ENCODE measurements around the gene ASCL4. TPM values are rescaled to one million over a fixed set of nuclear protein-coding genes. Genes with fewer than 3 reads are reported as not detected.
A peak's percentile ranks its signal among the peaks of the same experiment; 100 is the strongest.

The ASCL4 gene
- total and polyA plus RNA-seq, 9 of the 15 experiments (the other 6 are each of a cell fraction or from before 2014, with no cell fraction given), result not detected

DNA sequence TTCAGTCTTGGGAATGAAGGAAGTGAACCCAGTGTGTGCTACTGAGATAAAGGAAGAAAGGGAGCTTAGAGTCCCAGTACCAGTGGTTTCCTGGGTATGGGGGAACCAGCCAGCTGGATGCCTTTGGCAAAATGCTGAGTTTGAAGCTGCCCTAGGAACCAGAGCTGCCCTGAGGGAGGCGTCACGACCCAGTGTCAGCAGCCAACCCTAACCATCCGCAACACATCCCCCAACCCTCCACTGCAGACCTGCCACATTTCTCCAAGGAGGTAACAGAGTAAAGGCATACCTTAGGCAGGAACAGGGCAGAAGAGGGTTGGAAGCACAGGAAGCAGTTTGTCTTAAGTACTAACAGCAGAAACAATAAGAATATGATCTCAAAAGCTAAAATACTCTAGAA lies 42.1 kb upstream of the ASCL4 start (continued):
- TF ChIP-seq ZMIZ1 (IDR thresholded peaks at IDR 0.05; ENCODE audit: low read depth in 2 of 2, low read length in 2 of 2), result no peak

GRCh38 chr12:107734139-107734538 lies 40.4 kb upstream of the ASCL4 start:
- Histone ChIP-seq H3K27ac (ENCODE audit: extremely low read depth, low read depth, low read length) (no peak overlapping the region), H4K20me1 (replicated peaks; ENCODE audit: control insufficient read depth, insufficient read depth, low read length) (no peaks in the 10 kb centered on the region; the same call in 1 of the 2 replicates), H3K36me3 (ENCODE audit: control insufficient read depth, insufficient read depth, low read length) (peaks cover 62% of the 10 kb centered on the region), H3K9me1 (ENCODE audit: control insufficient read depth, insufficient read depth, low read length) (peaks cover 3% of the 10 kb centered on the region), H3K4me3 (no peak overlapping the region), H2AFZ (ENCODE audit: low read depth, low read length) (no peak overlapping the region), H3K9ac (ENCODE audit: insufficient read depth in 1 of 2, low read depth in 2 of 2, low read length in 2 of 2) (no peak overlapping the region), H3K79me2 (ENCODE audit: control insufficient read depth, insufficient read depth, low read length) (no peaks in the 10 kb centered on the region), H3K9me3 (replicated peaks; ENCODE audit: control insufficient read depth, insufficient read depth, low read depth, low read length) (no peaks in the 10 kb centered on the region), H3K4me1 (replicated peaks in 1 of 2; ENCODE audit: control insufficient read depth in 2 of 2, insufficient read depth in 2 of 2, low read length in 2 of 2) (no peaks in the 10 kb centered on the region), H3K4me2 (ENCODE audit: insufficient read depth, low read length) (no peak overlapping the region), H3K27me3 (ENCODE audit: control insufficient read depth in 2 of 2, insufficient read depth in 2 of 2, low read length in 2 of 2) (no peaks in the 10 kb centered on the region)
- 76% methylated on average over 5 of the region's 5 CpGs for WGBS (ENCODE audit: insufficient coverage, low coverage, missing lambda C conversion rate)
- FAIRE-seq (no peak), DNase-seq (ENCODE audit: extremely low read depth in 1 of 4, low spot score in 3 of 4) (no peak), ATAC-seq (no peak)
- ChIA-PET CTCF (ENCODE audit: low intra/inter-chr PET ratio) (no interaction called here), POLR2A (no interaction called here)
- BruUV-seq (replicated peaks), result TSS peak; percentile 9
- intact Hi-C loops (cut with micrococcal nuclease), result no loop called here
- TF ChIP-seq KAT8 (IDR thresholded peaks at IDR 0.05; ENCODE audit: low read depth) (no peak), IFI16 (CRISPR knock-in tag; IDR thresholded peaks at IDR 0.05) (no peak), ZBTB5 (IDR thresholded peaks at IDR 0.05) (no peak), MIER1 (IDR thresholded peaks at IDR 0.05; ENCODE audit: low read depth) (no peak), ZSCAN29 (IDR thresholded peaks at IDR 0.05) (no peak)
- in situ Hi-C loops (cut with MboI), result no loop called here

Data from K562 (cell line).